ENCODE measurements around the gene PCYOX1L.

- no peak for TF ChIP-seq CTCF (IDR thresholded peaks at IDR 0.05)
- no peak for TF ChIP-seq PHF8 (IDR thresholded peaks at IDR 0.05; ENCODE audit: borderline replicate concordance, low read depth)
- no peak for TF ChIP-seq MYC (IDR thresholded peaks at IDR 0.05; ENCODE audit: borderline replicate concordance, low read length)
- no peak for TF ChIP-seq JUNB (IDR thresholded peaks at IDR 0.05)
- no peak for TF ChIP-seq JUN (IDR thresholded peaks at IDR 0.05)
- no peak for TF ChIP-seq RFX5 (IDR thresholded peaks at IDR 0.05)
- no peak for TF ChIP-seq POLR2A (IDR thresholded peaks at IDR 0.05; ENCODE audit: low read length)
- TF ChIP-seq MAX (IDR thresholded peaks at IDR 0.05): no peak
These were observed 19.0 kb downstream of the PCYOX1L start for GRCh38 chr5:149376711-149377447.
